Measurements from ENCODE around the gene TRIAP1.

- TF ChIP-seq, protein P1, sequence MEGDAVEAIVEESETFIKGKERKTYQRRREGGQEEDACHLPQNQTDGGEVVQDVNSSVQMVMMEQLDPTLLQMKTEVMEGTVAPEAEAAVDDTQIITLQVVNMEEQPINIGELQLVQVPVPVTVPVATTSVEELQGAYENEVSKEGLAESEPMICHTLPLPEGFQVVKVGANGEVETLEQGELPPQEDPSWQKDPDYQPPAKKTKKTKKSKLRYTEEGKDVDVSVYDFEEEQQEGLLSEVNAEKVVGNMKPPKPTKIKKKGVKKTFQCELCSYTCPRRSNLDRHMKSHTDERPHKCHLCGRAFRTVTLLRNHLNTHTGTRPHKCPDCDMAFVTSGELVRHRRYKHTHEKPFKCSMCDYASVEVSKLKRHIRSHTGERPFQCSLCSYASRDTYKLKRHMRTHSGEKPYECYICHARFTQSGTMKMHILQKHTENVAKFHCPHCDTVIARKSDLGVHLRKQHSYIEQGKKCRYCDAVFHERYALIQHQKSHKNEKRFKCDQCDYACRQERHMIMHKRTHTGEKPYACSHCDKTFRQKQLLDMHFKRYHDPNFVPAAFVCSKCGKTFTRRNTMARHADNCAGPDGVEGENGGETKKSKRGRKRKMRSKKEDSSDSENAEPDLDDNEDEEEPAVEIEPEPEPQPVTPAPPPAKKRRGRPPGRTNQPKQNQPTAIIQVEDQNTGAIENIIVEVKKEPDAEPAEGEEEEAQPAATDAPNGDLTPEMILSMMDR (IDR thresholded peaks at IDR 0.05), result no peak
- TF ChIP-seq CHD2 (IDR thresholded peaks at IDR 0.05; ENCODE audit: low read length, partially characterized antibody), result no peak
These were observed 35.0 kb upstream of the TRIAP1 start for GRCh38 chr12:120481022-120481767.
